GM19395 (cell line): Measurements from ENCODE around the gene ZFYVE26.
A peak's percentile ranks its signal among the peaks of the same experiment; 100 is the strongest.
"Not testable (repeated sequence)": the region's sequence is repeated elsewhere in the genome, so short reads cannot be mapped to it uniquely, and the experiment has no call there.

ENCODE experiments used
- ATAC-seq: cut with Tn5 transposase; IDR thresholded peaks from one replicate; pipeline ENCODE4 v1.9.1; 2021; ENCODE audit warnings: mild to moderate bottlenecking, moderate library complexity; ENCODE audit not compliant: unreplicated experiment

ZFYVE26 gene

GRCh38 chr14:67816326-67817002, at the start of gene ZFYVE26:
Gene ZFYVE26, minus strand, starts transcription at chr14:67816590. Its CDS starts 627 bp downstream, at chr14:67815963.
- ATAC-seq: peak; percentile 88

DNA sequence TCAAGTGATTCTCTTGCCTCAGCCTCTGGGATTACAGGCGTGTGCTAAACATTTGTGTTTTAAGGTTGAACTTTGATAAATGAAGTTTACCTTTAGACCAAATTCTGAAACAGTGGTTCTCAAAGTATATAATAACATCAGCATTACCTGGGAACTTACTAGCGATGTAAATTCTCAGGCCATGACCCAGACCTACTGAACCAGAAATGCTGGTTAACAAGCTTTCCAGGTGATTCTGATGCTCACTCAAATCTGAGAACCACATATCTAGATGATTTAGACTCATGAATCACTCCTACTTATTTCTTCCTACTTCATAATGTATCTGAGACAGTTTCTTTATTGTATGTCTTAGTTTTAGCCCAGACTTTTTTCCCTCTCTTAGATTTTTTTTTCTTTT, 46.8 kb upstream of the ZFYVE26 start:
- ATAC-seq: no peak

DNA sequence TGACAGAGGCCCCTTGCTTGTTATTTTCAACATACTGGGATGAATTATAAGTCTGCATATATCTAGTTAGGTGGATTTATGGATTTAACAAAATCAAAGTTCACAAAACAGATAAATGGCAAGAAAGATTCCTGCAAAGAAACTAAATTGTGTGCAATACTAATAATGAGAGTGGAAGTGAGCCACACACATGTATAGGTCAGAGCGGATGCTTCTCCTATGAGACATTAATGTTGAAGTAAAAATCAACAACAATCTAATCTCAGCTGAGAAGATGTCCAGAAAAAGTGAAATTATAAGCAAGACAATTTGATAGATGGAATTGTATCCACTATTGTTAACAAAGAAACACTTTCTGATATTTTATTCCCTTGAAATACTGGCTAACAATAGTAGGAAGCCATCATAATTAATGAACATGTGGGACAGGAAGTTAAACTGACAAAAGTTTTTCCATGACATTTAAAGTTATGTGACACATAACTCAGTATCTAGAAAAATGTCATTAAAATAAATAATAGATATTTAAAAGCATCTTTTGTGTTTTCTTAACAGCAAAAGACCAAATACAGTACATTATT, 42.9 kb upstream of the ZFYVE26 start:
- ATAC-seq: no peak

DNA sequence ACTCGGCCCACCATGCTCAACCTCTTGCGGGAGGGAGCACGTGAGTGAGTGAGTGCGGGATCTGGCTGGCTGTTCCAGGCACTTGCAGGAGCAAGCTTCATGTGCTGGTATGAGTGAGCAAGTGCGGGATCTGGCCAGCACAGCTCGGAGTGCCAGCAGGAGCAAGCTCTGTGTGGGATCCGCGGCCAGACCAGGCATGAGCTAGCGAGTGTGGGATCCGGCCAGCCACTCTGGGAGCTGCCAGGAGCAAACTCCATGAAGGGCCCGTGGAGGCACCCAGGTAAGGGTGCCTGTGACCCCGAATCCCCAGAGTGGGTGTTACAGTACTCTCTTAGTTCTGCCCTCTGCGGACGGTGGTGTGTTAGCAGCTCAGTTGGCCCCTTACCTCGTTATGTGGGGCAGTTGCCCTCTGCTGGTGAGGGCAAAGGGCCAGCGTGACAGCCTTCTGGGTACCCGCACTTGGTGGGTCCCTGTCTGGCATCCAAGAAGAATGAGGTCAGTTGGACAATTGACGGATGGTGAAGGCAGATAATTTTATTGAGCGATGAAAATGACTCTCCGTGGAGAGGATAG, 41.5 kb upstream of the ZFYVE26 start:
- no peak for ATAC-seq

GRCh38 chr14:67856827-67857226, 40.4 kb upstream of the ZFYVE26 start:
- ATAC-seq: no peak

GRCh38 chr14:67853715-67854114, 37.3 kb upstream of the ZFYVE26 start:
- ATAC-seq: no peak

DNA sequence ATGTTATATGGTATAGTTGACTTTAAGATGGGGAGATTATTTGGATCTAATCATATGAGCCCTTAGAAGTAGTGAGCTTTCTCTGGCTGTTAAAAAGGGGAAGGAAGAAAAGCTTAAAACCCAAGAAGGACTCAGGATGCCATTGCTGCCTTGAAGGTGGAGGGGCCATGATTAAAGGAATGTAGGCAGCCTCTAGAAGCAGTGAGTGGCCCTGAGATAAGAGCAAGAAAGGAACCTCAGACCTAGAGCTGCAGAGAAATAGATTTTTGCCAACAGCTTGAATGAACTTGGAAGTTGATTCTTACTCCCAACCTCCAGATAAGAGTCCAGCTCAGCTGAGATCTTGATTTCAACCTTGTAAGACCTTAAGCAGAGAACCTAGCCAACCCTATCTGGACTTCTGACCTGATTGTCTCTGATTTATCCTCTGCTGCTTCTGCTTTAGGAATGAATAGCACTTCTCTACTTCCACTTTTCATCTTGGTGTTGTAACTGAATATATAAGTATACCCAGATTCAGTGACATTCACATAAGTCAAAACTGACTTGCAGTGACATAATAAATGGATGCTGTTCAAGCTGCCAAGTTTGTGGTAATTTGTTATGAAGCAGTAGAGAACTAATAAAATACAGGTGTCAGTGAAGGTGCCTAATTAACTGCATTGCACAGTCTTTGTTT, 36.7 kb upstream of the ZFYVE26 start:
- no peak for ATAC-seq

DNA sequence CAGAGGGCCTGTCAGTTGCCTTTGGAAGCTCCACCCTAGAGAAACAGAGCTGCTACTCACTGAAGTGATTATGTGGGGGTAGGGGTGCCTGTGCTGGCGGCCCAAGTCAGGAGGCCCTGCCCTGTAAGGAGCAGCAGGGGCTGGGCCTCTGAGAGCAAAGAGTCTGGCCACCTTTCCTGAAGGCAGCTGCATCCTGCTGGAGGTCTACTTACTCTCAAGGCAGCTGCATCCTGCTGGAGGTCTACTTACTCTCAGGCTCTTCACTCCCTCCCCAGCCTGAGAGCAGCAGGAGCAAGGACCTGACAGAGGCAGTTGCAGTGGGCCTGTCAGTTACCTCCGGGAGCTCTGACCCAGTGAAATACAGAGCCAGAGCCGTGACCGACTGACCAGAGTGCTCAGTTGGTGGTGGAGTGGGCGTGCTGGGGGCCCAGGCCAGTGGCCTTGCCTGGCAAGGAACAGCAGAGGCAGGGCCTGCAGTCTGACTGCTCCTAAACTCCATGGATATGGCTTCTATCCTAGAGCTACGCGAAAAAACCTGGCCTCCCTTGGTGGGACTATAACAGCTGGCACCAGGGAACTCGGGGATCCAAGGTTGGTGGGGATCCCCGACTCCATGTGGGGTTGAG, 35.5 kb upstream of the ZFYVE26 start:
- ATAC-seq: no peak

GRCh38 chr14:67850066-67850830, 33.9 kb upstream of the ZFYVE26 start:
- no peak for ATAC-seq

DNA sequence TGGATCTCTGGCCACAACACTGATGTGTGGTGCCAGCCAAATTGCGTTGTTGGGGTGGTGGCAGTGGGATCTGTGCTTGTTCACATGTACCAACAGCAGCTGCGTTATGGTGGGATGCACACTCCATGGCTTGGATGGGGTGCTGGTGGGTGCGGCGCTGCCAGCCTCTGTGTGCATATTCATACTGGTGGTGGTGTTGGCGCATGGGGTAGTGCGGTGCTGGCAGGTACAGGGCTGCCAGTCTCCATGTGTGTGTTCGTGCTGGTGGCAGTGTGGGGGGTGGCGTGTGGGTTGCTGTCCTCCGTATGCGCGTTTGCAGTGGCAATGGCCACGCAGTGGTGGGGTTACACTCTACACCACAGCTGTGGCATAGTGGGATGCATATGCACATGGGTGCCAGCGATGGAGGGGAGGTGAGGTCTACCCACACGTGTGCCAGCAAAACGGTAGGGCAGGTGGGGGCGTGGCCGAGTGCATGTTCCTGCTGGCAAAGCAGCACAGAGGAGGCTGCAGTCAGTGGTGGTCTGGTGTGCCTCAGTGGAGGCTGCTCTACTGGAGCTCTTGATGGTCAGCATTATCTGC, 29.7 kb upstream of the ZFYVE26 start:
- ATAC-seq: no peak

GRCh38 chr14:67837011-67837624, 20.7 kb upstream of the ZFYVE26 start:
- no peak for ATAC-seq

DNA sequence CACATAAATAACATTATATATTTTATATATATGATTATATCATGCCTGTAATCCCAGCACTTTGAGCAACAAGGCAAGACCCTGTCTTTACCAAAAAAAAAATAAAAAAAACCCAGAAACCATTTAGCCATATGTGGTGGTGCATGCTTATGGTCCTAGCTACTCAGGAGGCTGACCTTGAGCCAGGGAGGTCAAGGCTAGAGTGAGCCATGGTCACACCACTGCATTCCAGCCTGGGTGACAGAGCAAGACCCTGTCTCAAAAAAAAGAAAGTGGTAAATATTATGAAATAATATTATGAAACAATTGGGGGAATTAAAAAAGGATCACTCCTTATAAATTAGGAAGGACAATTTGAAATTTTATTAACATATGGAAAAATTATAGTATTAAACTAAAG, 19.2 kb upstream of the ZFYVE26 start:
- ATAC-seq: no peak

GRCh38 chr14:67833403-67833802, 17.0 kb upstream of the ZFYVE26 start:
- ATAC-seq: no peak

DNA sequence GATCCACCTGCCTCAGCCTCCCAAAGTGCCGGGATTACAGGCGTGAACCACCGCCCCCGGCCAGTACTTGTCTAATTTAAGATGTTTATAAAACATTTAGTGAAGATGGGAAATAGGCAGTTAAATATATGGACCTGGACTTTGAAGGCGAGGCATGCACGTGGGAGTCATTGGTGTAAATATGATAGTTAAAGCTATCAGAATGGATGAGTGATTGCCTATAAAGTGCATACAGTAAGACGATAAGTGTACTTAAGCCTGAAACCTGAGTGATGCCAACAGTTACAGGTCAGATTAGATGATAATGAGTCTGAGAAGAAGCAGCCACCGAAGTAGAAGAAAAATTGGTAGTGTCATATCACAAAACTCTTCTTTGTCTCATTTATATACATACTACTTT, 14.7 kb upstream of the ZFYVE26 start:
- ATAC-seq: no peak

- no peak for ATAC-seq
These were observed 4.7 kb upstream of the ZFYVE26 start for GRCh38 chr14:67821121-67821520.

GRCh38 chr14:67820428-67820971, 4.1 kb upstream of the ZFYVE26 start:
- ATAC-seq: no peak

DNA sequence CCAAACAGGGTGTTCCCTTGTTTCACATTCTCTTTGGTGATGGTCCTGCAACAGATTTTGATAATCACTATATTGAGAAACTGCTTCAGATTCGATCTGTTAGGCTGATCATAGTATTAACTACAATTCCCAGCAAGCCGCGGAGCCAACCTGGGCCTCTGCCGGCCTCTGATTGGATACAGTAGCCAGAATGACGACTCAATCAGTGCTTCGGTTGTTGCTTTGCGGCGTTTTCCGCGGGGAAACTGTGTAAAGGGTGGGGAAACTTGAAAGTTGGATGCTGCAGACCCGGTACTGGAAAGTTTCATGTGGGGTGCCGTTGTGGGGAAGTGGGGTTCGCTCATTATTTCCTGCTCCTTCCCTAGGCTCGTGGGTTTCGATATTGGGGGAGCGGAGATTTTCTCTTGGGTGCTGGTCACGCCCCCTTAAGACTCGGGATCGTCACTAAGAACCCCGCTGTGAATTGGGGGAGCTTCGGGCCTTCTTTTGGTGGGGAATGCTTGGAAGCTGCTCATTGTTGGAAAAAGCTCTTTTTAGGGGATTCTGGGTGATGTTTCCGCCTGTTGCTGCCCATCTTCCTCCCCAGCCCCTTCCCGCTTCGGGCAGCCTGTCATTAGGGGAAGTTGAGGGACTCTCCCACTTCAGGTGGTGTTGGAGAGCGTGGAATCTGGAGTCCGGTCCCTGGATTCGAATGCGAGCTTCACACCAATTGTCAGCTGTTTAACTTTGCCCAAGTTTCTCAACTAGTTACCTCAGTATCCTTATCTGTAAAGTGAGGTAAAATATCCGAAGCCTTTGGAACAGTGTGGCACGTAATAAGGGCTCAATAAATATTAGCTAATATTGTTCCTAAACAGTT, 3.4 kb upstream of the ZFYVE26 start, which contains the start of gene RAD51B:
TSS of gene RAD51B (plus strand) at position 217 of the 859 bp plus-strand sequence.
- ATAC-seq: peak; percentile 56

DNA sequence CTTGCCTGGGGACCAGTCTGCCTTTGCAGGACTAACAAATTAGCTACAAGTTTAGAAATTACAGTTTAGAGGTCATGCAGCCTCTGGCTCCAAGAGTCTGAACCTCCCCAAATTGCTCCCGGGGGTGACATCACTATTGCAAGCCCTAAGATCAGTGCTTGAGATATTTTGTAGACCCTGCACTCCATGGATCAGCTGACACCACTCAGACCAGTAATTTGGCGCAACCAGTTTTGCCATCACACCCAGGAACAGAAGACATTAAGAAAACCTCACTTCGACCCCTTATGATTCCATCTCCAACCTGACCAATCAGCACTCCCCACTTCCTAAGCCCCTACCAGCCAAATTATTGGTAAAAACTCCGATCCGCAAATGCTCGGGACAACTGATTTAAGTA, 2.1 kb upstream of the ZFYVE26 start:
- ATAC-seq: not testable (repeated sequence)
